ENCODE measurements around the gene KIAA0319L.

DNA sequence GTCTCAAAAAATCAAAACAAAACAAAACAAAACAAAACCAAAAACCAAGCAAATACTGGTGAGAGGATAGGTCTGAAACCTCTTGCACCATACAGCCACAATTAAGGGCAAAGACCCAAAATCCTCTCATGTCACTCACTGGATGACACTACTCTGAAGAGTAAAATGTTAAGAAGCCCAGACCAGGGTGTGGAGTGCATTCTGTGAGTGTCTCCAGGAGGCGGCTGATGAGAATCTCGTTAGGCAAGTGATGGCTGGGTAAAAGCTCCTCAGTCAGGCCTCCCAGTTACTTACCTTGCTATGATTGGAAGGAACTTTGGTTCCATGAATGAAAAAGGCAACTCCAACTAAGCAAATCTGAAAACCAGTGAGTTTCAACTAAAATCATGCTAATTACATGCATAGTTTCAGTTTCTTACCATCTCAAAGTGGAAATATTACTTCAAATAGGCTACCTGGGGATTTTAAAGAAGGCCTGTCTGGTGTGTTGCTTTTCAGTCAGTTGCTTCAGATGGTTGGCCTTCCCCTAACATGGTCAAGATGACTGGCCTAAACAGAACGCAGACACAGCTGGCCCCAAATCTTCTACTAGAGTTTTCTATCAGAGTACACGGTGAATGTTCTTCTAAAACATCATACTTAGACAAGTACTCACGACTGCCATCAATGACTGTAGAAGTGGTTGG, 95.1 kb downstream of the KIAA0319L start:
- TF ChIP-seq ELF4 (CRISPR knock-in tag; IDR thresholded peaks at IDR 0.05; ENCODE audit: low read depth) (no peak), SMAD4 (CRISPR knock-in tag; IDR thresholded peaks at IDR 0.05) (no peak), ATF1 (CRISPR knock-in tag; IDR thresholded peaks at IDR 0.05) (no peak), ZNF138 (CRISPR knock-in tag; conservative IDR thresholded peaks at IDR 0.05) (no peak), NR1H2 (CRISPR knock-in tag; IDR thresholded peaks at IDR 0.05) (no peak), ZNF219 (CRISPR knock-in tag; IDR thresholded peaks at IDR 0.05; ENCODE audit: borderline replicate concordance) (no peak)
- TF ChIP-seq, protein P1, sequence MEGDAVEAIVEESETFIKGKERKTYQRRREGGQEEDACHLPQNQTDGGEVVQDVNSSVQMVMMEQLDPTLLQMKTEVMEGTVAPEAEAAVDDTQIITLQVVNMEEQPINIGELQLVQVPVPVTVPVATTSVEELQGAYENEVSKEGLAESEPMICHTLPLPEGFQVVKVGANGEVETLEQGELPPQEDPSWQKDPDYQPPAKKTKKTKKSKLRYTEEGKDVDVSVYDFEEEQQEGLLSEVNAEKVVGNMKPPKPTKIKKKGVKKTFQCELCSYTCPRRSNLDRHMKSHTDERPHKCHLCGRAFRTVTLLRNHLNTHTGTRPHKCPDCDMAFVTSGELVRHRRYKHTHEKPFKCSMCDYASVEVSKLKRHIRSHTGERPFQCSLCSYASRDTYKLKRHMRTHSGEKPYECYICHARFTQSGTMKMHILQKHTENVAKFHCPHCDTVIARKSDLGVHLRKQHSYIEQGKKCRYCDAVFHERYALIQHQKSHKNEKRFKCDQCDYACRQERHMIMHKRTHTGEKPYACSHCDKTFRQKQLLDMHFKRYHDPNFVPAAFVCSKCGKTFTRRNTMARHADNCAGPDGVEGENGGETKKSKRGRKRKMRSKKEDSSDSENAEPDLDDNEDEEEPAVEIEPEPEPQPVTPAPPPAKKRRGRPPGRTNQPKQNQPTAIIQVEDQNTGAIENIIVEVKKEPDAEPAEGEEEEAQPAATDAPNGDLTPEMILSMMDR (IDR thresholded peaks at IDR 0.05): no peak
- TF ChIP-seq, protein P2, sequence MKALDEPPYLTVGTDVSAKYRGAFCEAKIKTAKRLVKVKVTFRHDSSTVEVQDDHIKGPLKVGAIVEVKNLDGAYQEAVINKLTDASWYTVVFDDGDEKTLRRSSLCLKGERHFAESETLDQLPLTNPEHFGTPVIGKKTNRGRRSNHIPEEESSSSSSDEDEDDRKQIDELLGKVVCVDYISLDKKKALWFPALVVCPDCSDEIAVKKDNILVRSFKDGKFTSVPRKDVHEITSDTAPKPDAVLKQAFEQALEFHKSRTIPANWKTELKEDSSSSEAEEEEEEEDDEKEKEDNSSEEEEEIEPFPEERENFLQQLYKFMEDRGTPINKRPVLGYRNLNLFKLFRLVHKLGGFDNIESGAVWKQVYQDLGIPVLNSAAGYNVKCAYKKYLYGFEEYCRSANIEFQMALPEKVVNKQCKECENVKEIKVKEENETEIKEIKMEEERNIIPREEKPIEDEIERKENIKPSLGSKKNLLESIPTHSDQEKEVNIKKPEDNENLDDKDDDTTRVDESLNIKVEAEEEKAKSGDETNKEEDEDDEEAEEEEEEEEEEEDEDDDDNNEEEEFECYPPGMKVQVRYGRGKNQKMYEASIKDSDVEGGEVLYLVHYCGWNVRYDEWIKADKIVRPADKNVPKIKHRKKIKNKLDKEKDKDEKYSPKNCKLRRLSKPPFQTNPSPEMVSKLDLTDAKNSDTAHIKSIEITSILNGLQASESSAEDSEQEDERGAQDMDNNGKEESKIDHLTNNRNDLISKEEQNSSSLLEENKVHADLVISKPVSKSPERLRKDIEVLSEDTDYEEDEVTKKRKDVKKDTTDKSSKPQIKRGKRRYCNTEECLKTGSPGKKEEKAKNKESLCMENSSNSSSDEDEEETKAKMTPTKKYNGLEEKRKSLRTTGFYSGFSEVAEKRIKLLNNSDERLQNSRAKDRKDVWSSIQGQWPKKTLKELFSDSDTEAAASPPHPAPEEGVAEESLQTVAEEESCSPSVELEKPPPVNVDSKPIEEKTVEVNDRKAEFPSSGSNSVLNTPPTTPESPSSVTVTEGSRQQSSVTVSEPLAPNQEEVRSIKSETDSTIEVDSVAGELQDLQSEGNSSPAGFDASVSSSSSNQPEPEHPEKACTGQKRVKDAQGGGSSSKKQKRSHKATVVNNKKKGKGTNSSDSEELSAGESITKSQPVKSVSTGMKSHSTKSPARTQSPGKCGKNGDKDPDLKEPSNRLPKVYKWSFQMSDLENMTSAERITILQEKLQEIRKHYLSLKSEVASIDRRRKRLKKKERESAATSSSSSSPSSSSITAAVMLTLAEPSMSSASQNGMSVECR (CRISPR knock-in tag; IDR thresholded peaks at IDR 0.05; ENCODE audit: borderline replicate concordance): no peak
- TF ChIP-seq, protein P3, sequence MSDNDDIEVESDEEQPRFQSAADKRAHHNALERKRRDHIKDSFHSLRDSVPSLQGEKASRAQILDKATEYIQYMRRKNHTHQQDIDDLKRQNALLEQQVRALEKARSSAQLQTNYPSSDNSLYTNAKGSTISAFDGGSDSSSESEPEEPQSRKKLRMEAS (CRISPR knock-in tag; IDR thresholded peaks at IDR 0.05): no peak
- TF ChIP-seq, protein P4, sequence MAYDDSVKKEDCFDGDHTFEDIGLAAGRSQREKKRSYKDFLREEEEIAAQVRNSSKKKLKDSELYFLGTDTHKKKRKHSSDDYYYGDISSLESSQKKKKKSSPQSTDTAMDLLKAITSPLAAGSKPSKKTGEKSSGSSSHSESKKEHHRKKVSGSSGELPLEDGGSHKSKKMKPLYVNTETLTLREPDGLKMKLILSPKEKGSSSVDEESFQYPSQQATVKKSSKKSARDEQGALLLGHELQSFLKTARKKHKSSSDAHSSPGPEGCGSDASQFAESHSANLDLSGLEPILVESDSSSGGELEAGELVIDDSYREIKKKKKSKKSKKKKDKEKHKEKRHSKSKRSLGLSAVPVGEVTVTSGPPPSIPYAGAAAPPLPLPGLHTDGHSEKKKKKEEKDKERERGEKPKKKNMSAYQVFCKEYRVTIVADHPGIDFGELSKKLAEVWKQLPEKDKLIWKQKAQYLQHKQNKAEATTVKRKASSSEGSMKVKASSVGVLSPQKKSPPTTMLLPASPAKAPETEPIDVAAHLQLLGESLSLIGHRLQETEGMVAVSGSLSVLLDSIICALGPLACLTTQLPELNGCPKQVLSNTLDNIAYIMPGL (CRISPR knock-in tag; IDR thresholded peaks at IDR 0.05): no peak
